GM10248 (cell line): ENCODE measurements around the gene CSN1S1.

Experiments used
- CTCF ChIA-PET: fragments of 300-600 bp; sonication (Branson Sonifier 250); formaldehyde crosslinking; extraction: SDS; loops from one replicate; lab custom pipeline; 2021; ENCODE audit warnings: antibody characterized with exemption; lab: Yijun Ruan, JAX
- POLR2A ChIA-PET: fragments of 350-650 bp; sonication (Branson Sonifier 250); formaldehyde crosslinking; extraction: SDS; loops from one replicate; lab custom pipeline; 2020; ENCODE audit warnings: antibody characterized with exemption; lab: Yijun Ruan, JAX
- DNase-seq: peaks from one replicate; pipeline ENCODE4 v3.0.0; 2012; ENCODE audit errors: extremely low spot score
- CTCF ChIP-seq: IDR thresholded peaks from 2 replicates; pipeline ENCODE4 v1.5.1; 2012; ENCODE audit warnings: mild to moderate bottlenecking, low read depth; ENCODE audit errors: extremely low read depth, missing control alignments, control extremely low read depth

Gene CSN1S1

GRCh38 chr4:69936566-69936965, 5.7 kb downstream of the CSN1S1 start:
- no peak for TF ChIP-seq CTCF
- CTCF ChIA-PET: no interaction called here
- DNase-seq: no peak
- POLR2A ChIA-PET: no interaction called here

GRCh38 chr4:69951602-69952001, 20.7 kb downstream of the CSN1S1 start:
- DNase-seq: no peak
- POLR2A ChIA-PET: no interaction called here
- no peak for TF ChIP-seq CTCF
- CTCF ChIA-PET: interaction anchor here (1.3 kb wide), 1 partner anchor 58 kb away, joined by 4 read pairs; no protein-coding TSS in a partner anchor

GRCh38 chr4:69957209-69957608, 26.3 kb downstream of the CSN1S1 start:
- ChIA-PET CTCF (no interaction called here), POLR2A (no interaction called here)

GRCh38 chr4:69965628-69966027, 34.8 kb downstream of the CSN1S1 start, which contains the start of gene CSN2:
TSS of gene CSN2 (minus strand) at chr4:69965728. CDS start at chr4:69960995, 4,733 bp downstream.
- no peak for DNase-seq
- POLR2A ChIA-PET: no interaction called here
- no peak for TF ChIP-seq CTCF
- CTCF ChIA-PET: interaction anchor here (1.2 kb wide), 1 partner anchor 15 kb away, joined by 3 read pairs; no protein-coding TSS in a partner anchor

More at GRCh38 chr4:69957209-69957608, 26.3 kb downstream of the CSN1S1 start:
- no peak for TF ChIP-seq CTCF
- no peak for DNase-seq

GRCh38 chr4:69970071-69970470, 39.2 kb downstream of the CSN1S1 start:
- POLR2A ChIA-PET: no interaction called here
- TF ChIP-seq CTCF: no peak
- CTCF ChIA-PET: no interaction called here
- no peak for DNase-seq

- no peak for DNase-seq
- TF ChIP-seq CTCF: no peak
- ChIA-PET CTCF (no interaction called here), POLR2A (no interaction called here)
These were observed 43.8 kb downstream of the CSN1S1 start for GRCh38 chr4:69974631-69975030.
